AG10803 (cell line): ENCODE data around the gene PROC.
"Not testable (repeated sequence)": the region's sequence is repeated elsewhere in the genome, so short reads cannot be mapped to it uniquely, and the experiment has no call there.

Experiments
- DNase-seq: peaks from one replicate; pipeline ENCODE4 v3.0.0; 2010; ENCODE audit warnings: low read depth
- H3K4me3 ChIP-seq: 2 replicates; pipeline ENCODE4 v1.5.1; 2011; ENCODE audit warnings: mild to moderate bottlenecking, low read length, control low read depth
- CTCF ChIP-seq: conservative IDR thresholded peaks from 2 replicates; pipeline ENCODE4 v1.5.1; 2011; ENCODE audit warnings: mild to moderate bottlenecking, low read length, control low read depth, inconsistent platforms

The PROC gene

GRCh38 chr2:127404466-127405254 lies 13.6 kb upstream of the PROC start:
- TF ChIP-seq CTCF, result no peak
- DNase-seq, result no peak
- H3K4me3 ChIP-seq, result no peak overlapping the region

- H3K4me3 ChIP-seq, result no peak overlapping the region
- no peak for TF ChIP-seq CTCF
- DNase-seq, result no peak
Observed at GRCh38 chr2:127405255-127405610, 13.0 kb upstream of the PROC start.

- no peak for TF ChIP-seq CTCF
- peak; percentile 60 for DNase-seq
- H3K4me3 ChIP-seq, result no peak overlapping the region
Observed at GRCh38 chr2:127406454-127406853, 11.8 kb upstream of the PROC start.

GRCh38 chr2:127407091-127407490 lies 11.1 kb upstream of the PROC start:
- no peak for TF ChIP-seq CTCF
- H3K4me3 ChIP-seq, result no peak overlapping the region
- no peak for DNase-seq

GRCh38 chr2:127407661-127408003 lies 10.6 kb upstream of the PROC start:
- DNase-seq, result no peak
- peak overlapping the region; percentile 23; the same call in 1 of the 2 replicates for H3K4me3 ChIP-seq
- TF ChIP-seq CTCF, result no peak

GRCh38 chr2:127408004-127408806 lies 10.0 kb upstream of the PROC start:
- TF ChIP-seq CTCF, result no peak
- DNase-seq, result peak; percentile 85
- H3K4me3 ChIP-seq, result peak overlapping the region; percentile 52

GRCh38 chr2:127408807-127409099 lies 9.5 kb upstream of the PROC start:
- TF ChIP-seq CTCF, result no peak
- no peak for DNase-seq
- H3K4me3 ChIP-seq, result peak overlapping the region; percentile 52

GRCh38 chr2:127409716-127410115 lies 8.5 kb upstream of the PROC start:
- not testable (repeated sequence) for H3K4me3 ChIP-seq, DNase-seq
